ENCODE measurements around the gene PPM1N.

PPM1N gene

DNA sequence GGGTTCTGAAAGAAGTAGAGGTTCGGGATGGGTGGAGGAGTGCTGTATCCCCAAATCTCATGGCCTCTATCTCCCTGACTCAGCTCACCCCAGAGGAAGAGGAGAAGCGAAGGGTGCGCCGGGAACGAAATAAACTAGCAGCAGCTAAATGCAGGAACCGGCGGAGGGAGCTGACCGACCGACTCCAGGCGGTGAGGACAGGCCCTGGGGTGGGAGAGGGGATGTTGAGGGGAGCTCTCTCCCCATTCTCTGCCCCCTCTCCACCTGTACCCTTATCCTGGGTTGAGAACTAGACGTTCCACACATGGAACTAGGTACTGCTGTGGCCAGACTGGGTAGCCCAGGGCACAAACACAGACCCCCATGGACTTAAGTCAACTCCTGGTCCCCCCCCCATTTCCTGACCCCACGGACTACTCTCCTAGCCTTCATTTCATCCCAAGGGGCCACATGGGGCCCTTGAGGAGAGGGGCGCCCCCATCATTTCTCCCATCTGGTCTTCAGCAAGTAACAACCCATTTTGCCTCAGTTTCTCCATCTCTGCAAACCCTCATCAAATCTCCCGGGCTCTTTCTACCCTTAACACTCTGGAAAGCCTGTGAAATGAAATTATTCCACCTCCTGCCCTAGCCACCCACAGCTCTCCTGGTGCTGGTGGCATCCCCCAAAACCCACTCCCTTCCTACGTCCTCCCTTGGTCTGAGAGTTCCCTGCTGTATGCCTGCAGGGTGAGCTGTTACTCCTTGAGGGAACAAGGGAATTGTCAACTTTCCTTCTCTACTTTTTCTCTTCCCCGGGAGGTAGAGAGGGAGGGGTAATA lies 26.9 kb upstream of the PPM1N start:
- no peak for DNase-seq (ENCODE audit: low spot score)

DNA sequence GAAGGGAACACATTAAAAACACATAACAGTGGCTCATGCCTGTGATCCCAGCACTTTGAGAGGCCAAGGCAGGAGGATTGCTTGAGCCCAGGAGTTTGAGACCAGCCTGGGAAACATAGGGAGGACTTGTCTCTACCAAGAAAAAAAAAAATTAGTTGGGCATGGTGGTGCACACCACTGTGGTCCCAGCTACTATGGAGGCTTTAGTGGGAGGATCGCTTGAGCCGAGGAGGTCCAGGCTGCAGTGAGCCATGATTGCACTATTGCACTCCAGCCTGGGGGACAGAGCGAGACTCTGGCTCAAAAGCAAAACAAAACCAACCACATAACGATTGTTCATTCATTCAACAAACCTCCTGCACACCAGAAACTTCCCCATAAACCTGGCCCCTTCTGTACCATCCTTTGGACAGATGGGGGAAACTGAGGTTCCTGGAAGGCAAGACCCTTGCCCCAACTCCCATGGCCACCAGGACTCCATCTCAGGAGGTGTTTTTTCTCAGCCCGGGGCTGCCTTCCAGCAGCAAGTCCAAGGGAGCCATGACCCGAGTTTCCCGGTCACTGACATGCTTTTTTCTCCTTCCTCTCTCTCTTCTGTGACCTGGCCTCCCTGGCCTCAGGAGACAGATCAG lies 26.2 kb upstream of the PPM1N start:
- DNase-seq (ENCODE audit: low spot score): no peak

DNA sequence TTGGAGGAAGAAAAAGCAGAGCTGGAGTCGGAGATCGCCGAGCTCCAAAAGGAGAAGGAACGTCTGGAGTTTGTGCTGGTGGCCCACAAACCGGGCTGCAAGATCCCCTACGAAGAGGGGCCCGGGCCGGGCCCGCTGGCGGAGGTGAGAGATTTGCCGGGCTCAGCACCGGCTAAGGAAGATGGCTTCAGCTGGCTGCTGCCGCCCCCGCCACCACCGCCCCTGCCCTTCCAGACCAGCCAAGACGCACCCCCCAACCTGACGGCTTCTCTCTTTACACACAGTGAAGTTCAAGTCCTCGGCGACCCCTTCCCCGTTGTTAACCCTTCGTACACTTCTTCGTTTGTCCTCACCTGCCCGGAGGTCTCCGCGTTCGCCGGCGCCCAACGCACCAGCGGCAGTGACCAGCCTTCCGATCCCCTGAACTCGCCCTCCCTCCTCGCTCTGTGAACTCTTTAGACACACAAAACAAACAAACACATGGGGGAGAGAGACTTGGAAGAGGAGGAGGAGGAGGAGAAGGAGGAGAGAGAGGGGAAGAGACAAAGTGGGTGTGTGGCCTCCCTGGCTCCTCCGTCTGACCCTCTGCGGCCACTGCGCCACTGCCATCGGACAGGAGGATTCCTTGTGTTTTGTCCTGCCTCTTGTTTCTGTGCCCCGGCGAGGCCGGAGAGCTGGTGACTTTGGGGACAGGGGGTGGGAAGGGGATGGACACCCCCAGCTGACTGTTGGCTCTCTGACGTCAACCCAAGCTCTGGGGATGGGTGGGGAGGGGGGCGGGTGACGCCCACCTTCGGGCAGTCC lies 25.5 kb upstream of the PPM1N start:
- no peak for DNase-seq (ENCODE audit: low spot score)

DNA sequence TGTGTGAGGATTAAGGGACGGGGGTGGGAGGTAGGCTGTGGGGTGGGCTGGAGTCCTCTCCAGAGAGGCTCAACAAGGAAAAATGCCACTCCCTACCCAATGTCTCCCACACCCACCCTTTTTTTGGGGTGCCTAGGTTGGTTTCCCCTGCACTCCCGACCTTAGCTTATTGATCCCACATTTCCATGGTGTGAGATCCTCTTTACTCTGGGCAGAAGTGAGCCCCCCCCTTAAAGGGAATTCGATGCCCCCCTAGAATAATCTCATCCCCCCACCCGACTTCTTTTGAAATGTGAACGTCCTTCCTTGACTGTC lies 24.9 kb upstream of the PPM1N start:
- no peak for DNase-seq (ENCODE audit: low spot score)

GRCh38 chr19:45473682-45474605 lies 24.3 kb upstream of the PPM1N start:
- DNase-seq (ENCODE audit: low spot score): no peak

GRCh38 chr19:45474606-45475521 lies 23.4 kb upstream of the PPM1N start:
- no peak for DNase-seq (ENCODE audit: low spot score)

DNA sequence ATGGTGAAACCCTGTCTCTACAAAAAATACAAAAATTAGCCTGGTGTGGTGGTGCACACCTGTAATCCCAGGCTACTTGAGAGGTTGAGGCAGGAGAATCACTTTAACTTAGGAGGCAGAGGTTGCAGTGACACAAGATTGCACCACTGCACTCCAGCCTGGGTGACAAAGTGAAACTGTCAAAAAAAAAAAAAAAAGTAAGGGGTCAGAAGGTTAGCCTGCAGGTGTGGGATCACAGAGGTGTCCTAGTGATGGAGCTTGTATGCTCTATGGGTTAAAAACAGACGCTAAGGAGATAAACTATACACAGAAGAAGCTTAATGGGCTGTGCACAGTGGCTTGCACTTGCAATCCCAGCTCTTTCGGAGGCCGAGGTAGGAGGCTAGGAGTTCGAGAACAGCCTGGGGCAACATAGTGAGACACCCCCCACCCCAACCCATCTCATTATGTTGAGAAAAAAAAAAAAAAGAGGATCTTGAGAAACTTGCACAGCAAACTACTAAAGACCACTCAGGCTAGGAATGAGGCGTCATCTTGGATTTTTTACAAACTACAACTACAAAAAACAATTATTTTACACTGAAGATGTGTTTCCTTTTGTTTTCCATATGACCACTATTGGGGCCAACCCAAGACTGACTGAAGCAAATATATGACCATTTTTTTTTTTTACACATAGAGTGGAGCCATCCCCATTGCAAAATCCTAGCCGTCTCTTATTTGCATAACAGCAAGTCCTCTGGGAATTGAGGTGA lies 22.5 kb upstream of the PPM1N start:
- DNase-seq (ENCODE audit: low spot score): no peak

DNA sequence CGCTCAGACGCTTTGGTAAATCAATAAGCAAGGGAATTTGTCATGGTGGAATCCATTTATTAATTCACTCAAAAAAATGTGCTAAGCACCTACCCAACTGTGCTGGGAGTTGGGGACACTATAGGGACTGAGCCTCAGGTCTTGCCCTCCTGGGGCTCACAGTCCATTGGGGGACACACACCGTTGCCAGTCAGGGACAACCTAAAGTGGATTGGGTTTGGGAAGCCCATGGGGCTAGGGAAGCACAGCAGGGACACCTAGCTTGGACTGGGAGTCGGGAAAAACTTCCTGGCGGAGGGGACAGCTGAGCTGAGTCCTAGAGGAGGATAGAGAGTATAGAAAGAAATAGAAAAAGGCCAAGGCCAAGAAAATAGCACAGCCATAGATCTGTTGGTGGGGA lies 21.9 kb upstream of the PPM1N start:
- no peak for DNase-seq (ENCODE audit: low spot score)

DNA sequence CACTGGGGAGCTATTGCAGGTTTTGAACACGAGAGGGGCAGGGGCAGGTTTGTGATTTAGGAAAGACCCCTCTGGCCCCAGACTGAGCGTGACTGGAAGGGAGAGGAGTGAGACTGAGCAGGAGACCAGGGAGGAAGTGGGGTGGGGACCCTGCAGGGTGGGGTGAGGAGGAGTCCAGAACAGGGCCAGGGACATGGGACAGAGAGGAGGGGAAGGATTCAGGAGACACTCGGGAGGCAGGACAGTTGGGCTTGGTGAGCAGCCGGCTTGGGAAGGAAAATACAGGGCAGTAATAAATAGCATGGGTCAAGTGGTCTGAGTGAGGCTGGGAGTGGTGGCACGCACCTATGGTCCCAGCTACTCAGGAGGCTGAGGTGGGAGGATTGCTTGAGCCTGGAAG lies 21.1 kb upstream of the PPM1N start:
- DNase-seq (ENCODE audit: low spot score): no peak

- DNase-seq (ENCODE audit: low spot score): no peak
These were observed 20.4 kb upstream of the PPM1N start for GRCh38 chr19:45477713-45478453.

DNA sequence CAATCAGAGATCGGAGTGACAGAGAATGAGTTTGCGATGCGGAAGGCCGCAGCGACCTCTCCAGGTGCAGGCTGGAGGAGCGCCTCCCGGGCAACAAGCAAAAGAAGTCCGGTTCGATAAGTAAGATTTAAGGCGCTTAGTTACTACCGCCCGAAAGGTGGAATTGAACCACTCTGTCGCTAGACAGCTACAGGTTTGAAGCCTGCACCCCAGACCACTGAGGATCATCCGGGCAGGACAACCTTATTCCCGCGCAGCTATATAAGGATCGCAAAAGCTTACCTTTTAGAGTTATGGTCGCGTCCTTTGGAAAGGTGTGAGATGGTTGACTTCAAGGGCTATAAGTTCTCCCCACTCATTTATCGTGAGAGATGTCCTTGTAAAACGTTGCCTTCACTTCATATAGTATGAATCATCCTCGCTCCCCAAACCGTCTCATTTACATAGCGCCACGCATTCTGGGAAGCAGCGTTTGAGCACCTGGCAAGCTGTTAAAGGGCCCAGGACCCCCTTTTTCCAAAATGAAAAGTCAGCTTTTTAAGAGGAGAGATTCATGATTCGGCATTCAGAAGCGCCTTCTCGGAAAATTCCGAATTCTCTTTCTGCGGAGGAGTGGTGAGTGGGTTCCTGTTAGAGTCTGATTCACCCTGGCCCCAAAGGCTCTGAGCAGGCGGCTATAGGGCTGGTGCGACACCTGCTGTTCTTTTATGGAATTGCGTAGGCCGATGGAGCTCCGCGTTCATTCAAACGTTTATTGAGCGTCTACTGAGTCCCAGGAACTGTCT lies 19.6 kb upstream of the PPM1N start:
- DNase-seq (ENCODE audit: low spot score): peak; percentile 89

DNA sequence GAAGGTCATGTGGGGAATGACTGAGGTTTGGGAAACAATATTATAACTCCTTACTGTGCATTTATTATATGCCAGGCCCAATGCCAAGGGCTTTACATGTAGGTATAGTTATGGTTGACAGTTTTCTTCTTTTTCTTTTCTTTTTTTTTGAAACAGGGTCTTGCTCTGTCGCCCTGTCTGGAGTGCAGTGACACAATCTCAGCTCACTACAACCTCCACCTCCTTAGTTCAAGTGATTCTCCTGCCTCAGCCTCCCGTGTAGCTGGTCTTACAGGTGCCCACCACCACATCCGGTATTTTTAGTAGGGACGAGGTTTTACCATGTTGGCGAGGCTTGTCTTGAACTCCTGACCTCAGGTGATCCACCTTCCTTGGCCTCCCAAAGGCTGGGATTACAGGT lies 15.2 kb upstream of the PPM1N start:
- DNase-seq (ENCODE audit: low spot score): no peak

DNA sequence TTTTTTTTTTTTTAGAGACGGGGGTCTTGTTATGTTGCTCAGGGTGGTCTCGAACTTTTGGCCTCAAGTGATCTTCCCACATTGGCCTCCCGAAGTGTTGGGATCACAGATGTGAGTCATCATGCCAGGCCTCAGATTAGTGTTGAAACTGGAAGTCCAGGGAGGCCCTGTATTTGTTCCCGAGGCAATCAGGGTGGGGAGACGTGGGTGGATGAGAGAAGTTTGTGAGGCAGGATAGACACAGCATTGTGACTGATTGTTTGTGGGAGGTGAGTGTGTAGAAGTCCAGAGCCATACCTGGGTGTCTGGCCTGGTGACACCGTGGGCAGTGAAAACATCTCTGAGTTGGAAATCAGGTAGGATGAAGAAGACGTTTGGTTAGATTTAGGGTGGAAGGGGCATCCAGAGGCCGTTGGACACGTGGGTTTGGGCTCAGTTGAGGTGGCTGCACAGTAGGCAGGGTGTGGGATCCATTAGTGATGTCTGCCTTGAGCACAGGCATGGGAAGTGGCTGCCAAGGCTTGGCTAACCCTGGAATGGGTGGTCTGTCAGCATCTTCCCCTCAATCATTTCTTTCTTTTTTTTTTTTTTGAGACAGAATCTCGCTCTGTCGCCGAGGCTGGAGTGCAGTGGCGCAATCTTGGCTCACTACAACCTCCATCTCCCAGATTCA lies 13.8 kb upstream of the PPM1N start:
- DNase-seq (ENCODE audit: low spot score): no peak

GRCh38 chr19:45485305-45486077 lies 12.8 kb upstream of the PPM1N start:
- peak; percentile 97 for DNase-seq (ENCODE audit: low spot score)

DNA sequence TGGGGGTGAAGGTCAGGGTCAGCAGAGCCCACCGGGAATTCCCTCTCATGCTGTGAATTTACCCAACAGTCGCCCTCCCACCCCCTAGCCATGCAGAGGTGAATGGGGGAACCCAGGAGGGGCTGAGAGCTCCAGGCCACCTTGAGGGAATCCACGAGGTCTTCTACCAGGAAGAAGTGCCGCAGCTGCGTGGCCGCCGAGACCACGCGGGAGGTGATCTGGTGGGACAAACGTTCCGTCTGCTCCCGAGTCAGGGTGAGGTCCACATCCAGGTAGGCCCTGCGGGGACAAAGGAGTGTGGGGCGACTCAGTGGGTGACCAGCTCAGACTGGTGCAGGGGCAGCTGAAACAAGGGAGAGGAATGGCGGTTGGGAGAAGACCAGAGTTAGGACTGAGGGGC lies 9.5 kb upstream of the PPM1N start:
- no peak for DNase-seq (ENCODE audit: low spot score)

DNA sequence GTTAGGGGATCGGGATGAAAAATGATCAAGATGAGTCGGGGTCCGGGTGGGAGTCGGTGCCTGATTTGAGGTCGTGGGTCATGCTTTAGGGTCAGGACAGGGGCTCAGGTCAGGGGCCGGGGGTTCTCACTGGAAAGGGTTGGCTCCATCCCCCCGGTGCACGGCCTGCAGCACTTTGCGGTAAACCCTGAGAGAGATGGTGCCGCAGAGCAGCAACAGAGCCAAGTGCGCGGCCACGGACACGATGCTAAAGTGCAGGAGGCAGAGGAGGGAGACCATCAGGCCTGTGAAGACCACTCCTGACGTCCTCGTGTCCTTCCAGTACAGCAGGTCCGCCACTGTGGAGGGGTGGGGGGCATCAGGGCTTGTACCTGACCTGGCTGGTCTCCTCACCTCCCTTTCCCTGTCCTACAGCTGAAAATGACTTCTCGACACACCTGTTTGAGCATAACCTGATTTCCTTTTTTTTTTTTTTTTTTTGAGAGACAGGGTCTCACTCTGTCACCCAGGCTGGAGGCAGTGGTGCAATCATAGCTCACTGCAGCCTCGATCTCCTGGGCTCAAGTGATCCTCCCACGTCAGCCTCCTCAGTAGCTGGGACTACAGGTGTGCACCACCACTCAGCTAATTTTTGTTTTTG lies 8.9 kb upstream of the PPM1N start:
- DNase-seq (ENCODE audit: low spot score): no peak

DNA sequence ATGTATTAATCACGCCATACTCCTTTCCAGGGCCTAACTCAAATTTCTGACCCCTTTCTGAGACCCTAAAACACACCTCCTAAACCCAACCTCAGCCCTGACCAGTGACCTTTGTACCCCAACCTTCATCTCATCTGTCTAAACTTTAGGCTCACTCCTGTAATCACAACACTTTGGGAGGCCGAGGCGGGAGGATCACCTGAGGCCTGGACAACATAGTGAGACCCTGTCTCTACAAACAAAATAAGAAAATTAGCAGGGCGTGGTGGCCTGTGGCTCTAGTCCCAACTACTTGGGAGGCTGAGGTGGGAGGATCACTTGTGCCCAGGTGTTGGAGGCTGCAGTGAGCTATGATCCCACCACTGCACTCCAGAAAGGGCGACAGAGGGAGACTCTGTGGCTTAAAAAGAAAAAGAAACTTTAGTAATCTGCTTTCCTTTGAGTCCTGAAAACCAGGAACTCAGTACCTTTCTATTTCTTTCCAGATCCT lies 6.1 kb upstream of the PPM1N start:
- DNase-seq (ENCODE audit: low spot score): no peak

Data from CD4-positive, alpha-beta T cell treated with Interleukin-6 at 100 ng/mL for 8 hours (primary cell).